ENCODE data around the gene TRIM54.
"Not testable (repeated sequence)": the region's sequence is repeated elsewhere in the genome, so short reads cannot be mapped to it uniquely, and the experiment has no call there.

The TRIM54 gene

GRCh38 chr2:27264253-27264752, 17.9 kb upstream of the TRIM54 start:
- TF ChIP-seq CTCF (IDR thresholded peaks at IDR 0.05; ENCODE audit: low read depth, low read length): no peak
- peak overlapping the region; percentile 37 for H3K4me3 ChIP-seq (ENCODE audit: low read depth, low read length)

GRCh38 chr2:27264753-27265535, 17.3 kb upstream of the TRIM54 start:
- peak; percentile 53 for TF ChIP-seq CTCF (IDR thresholded peaks at IDR 0.05; ENCODE audit: low read depth, low read length)
- H3K4me3 ChIP-seq (ENCODE audit: low read depth, low read length): peak overlapping the region; percentile 37

GRCh38 chr2:27265536-27265870, 16.7 kb upstream of the TRIM54 start:
- no peak for TF ChIP-seq CTCF (IDR thresholded peaks at IDR 0.05; ENCODE audit: low read depth, low read length)
- no peak overlapping the region for H3K4me3 ChIP-seq (ENCODE audit: low read depth, low read length)

GRCh38 chr2:27268296-27268695, 13.9 kb upstream of the TRIM54 start:
- H3K4me3 ChIP-seq (ENCODE audit: low read depth, low read length): not testable (repeated sequence)

GRCh38 chr2:27270131-27270530, 12.1 kb upstream of the TRIM54 start:
- TF ChIP-seq CTCF (IDR thresholded peaks at IDR 0.05; ENCODE audit: low read depth, low read length): no peak
- no peak overlapping the region for H3K4me3 ChIP-seq (ENCODE audit: low read depth, low read length)

- TF ChIP-seq CTCF (IDR thresholded peaks at IDR 0.05; ENCODE audit: low read depth, low read length): no peak
Observed at GRCh38 chr2:27270670-27271069, 11.6 kb upstream of the TRIM54 start.

GRCh38 chr2:27271631-27272340, 10.4 kb upstream of the TRIM54 start:
- no peak overlapping the region for H3K4me3 ChIP-seq (ENCODE audit: low read depth, low read length)
- no peak for TF ChIP-seq CTCF (IDR thresholded peaks at IDR 0.05; ENCODE audit: low read depth, low read length)

More at GRCh38 chr2:27270670-27271069, 11.6 kb upstream of the TRIM54 start:
- no peak overlapping the region for H3K4me3 ChIP-seq (ENCODE audit: low read depth, low read length)

GRCh38 chr2:27272537-27273522, 9.4 kb upstream of the TRIM54 start:
- not testable (repeated sequence) for H3K4me3 ChIP-seq (ENCODE audit: low read depth, low read length)

All from WI38 (cell line).